ENCODE results near the gene SMARCAL1. TPM values are rescaled to one million over a fixed set of nuclear protein-coding genes. Genes with fewer than 3 reads are reported as not detected.

Gene SMARCAL1
- total RNA-seq, 2 donors from 2014 or later: 9.9 to 27.7 TPM

- H3K36me3 ChIP-seq (replicated peaks in 1 of 2; ENCODE audit: insufficient read depth in 1 of 2, low read depth in 2 of 2): no peaks in the 10 kb centered on the region
- DNase-seq (no peak), ATAC-seq (no peak)
- TF ChIP-seq POLR2A (IDR thresholded peaks at IDR 0.05) (no peak), CTCF (IDR thresholded peaks at IDR 0.05) (no peak)
- H3K27ac ChIP-seq: no peak overlapping the region
- no peaks in the 10 kb centered on the region for H3K9me3 ChIP-seq
- intact Hi-C loops (cut with DNase I): no loop called here
- no peaks in the 10 kb centered on the region for H3K27me3 ChIP-seq
- H3K4me3 ChIP-seq: no peak overlapping the region
- H3K4me1 ChIP-seq: no peaks in the 10 kb centered on the region
- WGBS, 2 donors: 32 to 34% methylated on average over 2 of the region's 2 CpGs
Observed at GRCh38 chr2:216385478-216385877, 26.8 kb upstream of the SMARCAL1 start.

- Histone ChIP-seq H3K9me3 (no peaks in the 10 kb centered on the region), H3K27ac (no peak overlapping the region), H3K4me1 (no peaks in the 10 kb centered on the region), H3K27me3 (no peaks in the 10 kb centered on the region), H3K36me3 (replicated peaks in 1 of 2; ENCODE audit: insufficient read depth in 1 of 2, low read depth in 2 of 2) (no peaks in the 10 kb centered on the region), H3K4me3 (no peak overlapping the region)
- 70 to 80% methylated on average over 2 of the region's 2 CpGs for WGBS, 2 donors
- intact Hi-C loops (cut with DNase I): no loop called here
- ATAC-seq (no peak), DNase-seq (no peak)
- no peak for TF ChIP-seq POLR2A (IDR thresholded peaks at IDR 0.05)
- TF ChIP-seq CTCF (IDR thresholded peaks at IDR 0.05): no peak
Observed at GRCh38 chr2:216387262-216387661, 25.0 kb upstream of the SMARCAL1 start.

- Histone ChIP-seq H3K27ac (no peak overlapping the region), H3K4me3 (no peak overlapping the region), H3K27me3 (no peaks in the 10 kb centered on the region), H3K4me1 (no peaks in the 10 kb centered on the region), H3K9me3 (no peaks in the 10 kb centered on the region), H3K36me3 (replicated peaks in 1 of 2; ENCODE audit: insufficient read depth in 1 of 2, low read depth in 2 of 2) (no peaks in the 10 kb centered on the region)
- DNase-seq: no peak
- no peak for ATAC-seq
- 71 to 82% methylated on average over 5 of the region's 5 CpGs for WGBS, 2 donors
- intact Hi-C loops (cut with DNase I): no loop called here
- TF ChIP-seq CTCF (IDR thresholded peaks at IDR 0.05): no peak
- no peak for TF ChIP-seq POLR2A (IDR thresholded peaks at IDR 0.05)
Observed at GRCh38 chr2:216388046-216388884, 24.0 kb upstream of the SMARCAL1 start.

GRCh38 chr2:216389570-216389969, 22.7 kb upstream of the SMARCAL1 start:
- 65 to 71% methylated on average over 1 of the region's 1 CpG for WGBS, 2 donors

More at GRCh38 chr2:216389570-216389969, 22.7 kb upstream of the SMARCAL1 start:
- Histone ChIP-seq H3K9me3 (no peaks in the 10 kb centered on the region), H3K36me3 (replicated peaks in 1 of 2; ENCODE audit: insufficient read depth in 1 of 2, low read depth in 2 of 2) (no peaks in the 10 kb centered on the region), H3K27me3 (no peaks in the 10 kb centered on the region), H3K27ac (no peak overlapping the region), H3K4me1 (no peaks in the 10 kb centered on the region), H3K4me3 (no peak overlapping the region)
- TF ChIP-seq POLR2A (IDR thresholded peaks at IDR 0.05) (no peak), CTCF (IDR thresholded peaks at IDR 0.05) (no peak)
- intact Hi-C loops (cut with DNase I): no loop called here
- ATAC-seq (no peak), DNase-seq (no peak)
